Lower leg skin (tissue), 4 donors: ENCODE results near the gene EXOSC10. TPM values are rescaled to one million over a fixed set of nuclear protein-coding genes. Genes with fewer than 3 reads are reported as not detected.

Experiments used
- DNase-seq, 2 donors: peaks; one replicate each; pipeline ENCODE4 v3.0.0-alpha.2; 2019; ENCODE audit warnings: low spot score in 2 of 2
- H3K4me3 ChIP-seq: fragments of 200-600 bp; sonication (generic); 2 replicates; pipeline ENCODE4 v1.5.1; 2017; ENCODE audit warnings: mild to moderate bottlenecking, low read depth; ENCODE audit not compliant: poor library complexity, severe bottlenecking
- CTCF ChIP-seq, 3 donors: fragments of 450-650 bp; IDR thresholded peaks; one replicate each; pipeline ENCODE4 v1.5.1; 2016; ENCODE audit warnings: antibody characterized with exemption in 3 of 3, mild to moderate bottlenecking in 3 of 3, moderate library complexity in 2 of 3
- POLR2A ChIP-seq, 2 donors: fragments of 450-650 bp; IDR thresholded peaks; one replicate each; pipeline ENCODE4 v1.6.1; 2016 to 2017; ENCODE audit warnings: antibody characterized with exemption in 2 of 2, mild to moderate bottlenecking in 1 of 2, moderate library complexity in 1 of 2
- WGBS, 2 donors: methylation state at CpG; one replicate each; pipeline ENCODE4 v1.1.5; 2018; 5-methylcytosine and 5-hydroxymethylcytosine counted together
- intact Hi-C: fragments of 100-400 bp; cut with DNase I; formaldehyde crosslinking; loops from one replicate; pipeline ENCODE4 v1.15.0; 2023; ENCODE audit warnings: low total_unique reads
- total RNA-seq, 4 donors: library from RNA; depleted of rRNA; stranded (reverse); fragments of >200 nt; gene quantifications; one replicate each; pipeline ENCODE4 v1.1.0, GENCODE V29; 2016

The EXOSC10 gene
- total RNA-seq, 4 donors from 2014 or later: 51.8 to 78.1 (median 65.3) TPM

- intact Hi-C loops: no loop called here
- no peak for DNase-seq
- WGBS, 2 donors: 92% methylated on average over 14 of the region's 14 CpGs
- H3K4me3 ChIP-seq: no peak overlapping the region
- TF ChIP-seq POLR2A (IDR thresholded peaks at IDR 0.05) (no peak), CTCF (IDR thresholded peaks at IDR 0.05) (no peak)
Measured at GRCh38 chr1:11058026-11058425, 41.6 kb downstream of the EXOSC10 start.

GRCh38 chr1:11057477-11057876 lies 42.2 kb downstream of the EXOSC10 start:
- DNase-seq: no peak
- H3K4me3 ChIP-seq: no peak overlapping the region
- intact Hi-C loops: no loop called here
- TF ChIP-seq CTCF (IDR thresholded peaks at IDR 0.05) (no peak), POLR2A (IDR thresholded peaks at IDR 0.05) (no peak)
- 93 to 97% methylated on average over 8 of the region's 8 CpGs for WGBS, 2 donors

- no peak for DNase-seq
- no peak overlapping the region for H3K4me3 ChIP-seq
- TF ChIP-seq POLR2A (IDR thresholded peaks at IDR 0.05) (no peak), CTCF (IDR thresholded peaks at IDR 0.05) (no peak)
- intact Hi-C loops: no loop called here
- WGBS, 2 donors: 84 to 89% methylated on average over 7 of the region's 7 CpGs
Measured at GRCh38 chr1:11056504-11056903, 43.2 kb downstream of the EXOSC10 start.

GRCh38 chr1:11055676-11056075 lies 44.0 kb downstream of the EXOSC10 start:
- 81 to 89% methylated on average over 9 to 12 of the region's 12 CpGs for WGBS, 2 donors
- intact Hi-C loops: no loop called here
- TF ChIP-seq POLR2A (IDR thresholded peaks at IDR 0.05): no peak
- no peak overlapping the region for H3K4me3 ChIP-seq
- no peak for DNase-seq

- WGBS, 2 donors: 84 to 86% methylated on average over 20 to 22 of the region's 22 CpGs
- intact Hi-C loops: no loop called here
- DNase-seq: no peak
- H3K4me3 ChIP-seq: no peak overlapping the region
- no peak for TF ChIP-seq CTCF (IDR thresholded peaks at IDR 0.05)
- no peak for TF ChIP-seq POLR2A (IDR thresholded peaks at IDR 0.05)
Measured at GRCh38 chr1:11054666-11055065, 45.0 kb downstream of the EXOSC10 start.

- TF ChIP-seq CTCF (IDR thresholded peaks at IDR 0.05) (no peak), POLR2A (IDR thresholded peaks at IDR 0.05) (no peak)
- intact Hi-C loops: no loop called here
- no peak overlapping the region for H3K4me3 ChIP-seq
- 87 to 94% methylated on average over 2 to 7 of the region's 7 CpGs for WGBS, 2 donors
- no peak for DNase-seq
Measured at GRCh38 chr1:11054181-11054580, 45.5 kb downstream of the EXOSC10 start.
